Measurements from ENCODE around the gene SORL1-AS1.

Gene SORL1-AS1

GRCh38 chr11:121478895-121479697 lies 26.3 kb upstream of the SORL1-AS1 start:
- peaks cover 61% of the 10 kb centered on the region for H3K79me2 ChIP-seq (ENCODE audit: control insufficient read depth, insufficient read depth, low read length)
- H3K4me2 ChIP-seq (ENCODE audit: control insufficient read depth, insufficient read depth): no peak overlapping the region
- DNase-seq (ENCODE audit: low read depth, low spot score) (no peak), ATAC-seq (no peak), FAIRE-seq (no peak)
- H3K27ac ChIP-seq (ENCODE audit: control insufficient read depth, insufficient read depth): no peak overlapping the region; the same call in 1 of the 2 replicates
- in situ Hi-C loops (cut with MboI): no loop called here
- H3K27me3 ChIP-seq (replicated peaks in 1 of 2; ENCODE audit: control insufficient read depth in 2 of 2, insufficient read depth in 2 of 2, low read length in 1 of 2): no peaks in the 10 kb centered on the region
- BruUV-seq (replicated peaks): no TSS peak
- H4K20me1 ChIP-seq (ENCODE audit: control insufficient read depth, insufficient read depth): no peaks in the 10 kb centered on the region; the same call in none of the 2 replicates
- 96% methylated on average over 24 of the region's 25 CpGs for WGBS (ENCODE audit: insufficient coverage, insufficient replicate concordance, low lambda C conversion rate, missing lambda C conversion rate)
- ChIA-PET RAD21 (ENCODE audit: unreplicated experiment) (interaction anchor here (1.0 to 1.4 kb wide), 2 partner anchors 28 to 143 kb away, joined by 3 to 4 read pairs; no protein-coding TSS in a partner anchor), POLR2A (no interaction called here), CTCF (no interaction called here), SMC1A (ENCODE audit: uncharacterized antibody, unreplicated experiment) (interaction anchor here (3.0 to 3.4 kb wide), 2 partner anchors 11 to 15 kb away, joined by 13 to 18 read pairs; no protein-coding TSS in a partner anchor)
- H3K9ac ChIP-seq (ENCODE audit: control insufficient read depth, insufficient read depth, low read length): no peak overlapping the region
- peak; percentile 23 for TF ChIP-seq BCL3 (IDR thresholded peaks at IDR 0.05; ENCODE audit: borderline replicate concordance, insufficient read depth, low read depth, low read length, poor library complexity, severe bottlenecking)
- no peak for TF ChIP-seq CREM (IDR thresholded peaks at IDR 0.05; ENCODE audit: low read depth)
- no peak for TF ChIP-seq SREBF2 (IDR thresholded peaks at IDR 0.05; ENCODE audit: low read length)
- H3K36me3 ChIP-seq (ENCODE audit: control insufficient read depth in 2 of 2, insufficient read depth in 2 of 2, low read length in 1 of 2): peaks cover 38 to 47% of the 10 kb centered on the region in 2 experiments
- H3K4me3 ChIP-seq: no peak overlapping the region
- intact Hi-C loops (cut with micrococcal nuclease; ENCODE audit: unreplicated experiment): no loop called here
- H2AFZ ChIP-seq (ENCODE audit: control insufficient read depth, low read depth, low read length): no peak overlapping the region
- no peaks in the 10 kb centered on the region for H3K9me3 ChIP-seq (replicated peaks; ENCODE audit: control insufficient read depth, insufficient read depth, low read length)
- H3K4me1 ChIP-seq (ENCODE audit: control insufficient read depth, insufficient read depth, low read length): peaks cover 37% of the 10 kb centered on the region
